GM12892 (cell line): Measurements from ENCODE around the gene MYO1D.
A peak's percentile ranks its signal among the peaks of the same experiment; 100 is the strongest.

Source experiments
- DNase-seq: peaks from one replicate; pipeline ENCODE4 v3.0.0; 2011; ENCODE audit not compliant: insufficient read length
- FAIRE-seq: peaks from 2 replicates; lab custom pipeline; 2011; peaks lifted over from hg19 to GRCh38; lab: Jason Lieb, UNC
- POLR2A ChIP-seq: IDR thresholded peaks from 2 replicates; pipeline ENCODE4 v1.6.1; 2011; ENCODE audit warnings: low read depth, low read length, control low read depth
- POLR2AphosphoS5 ChIP-seq: IDR thresholded peaks from 2 replicates; pipeline ENCODE4 v1.6.1; 2011; ENCODE audit warnings: low read depth, low read length, control low read depth
- TAF1 ChIP-seq: IDR thresholded peaks from 2 replicates; pipeline ENCODE4 v1.6.1; 2011; ENCODE audit warnings: low read depth, mild to moderate bottlenecking, control low read depth, low read length, borderline replicate concordance

Gene MYO1D

DNA sequence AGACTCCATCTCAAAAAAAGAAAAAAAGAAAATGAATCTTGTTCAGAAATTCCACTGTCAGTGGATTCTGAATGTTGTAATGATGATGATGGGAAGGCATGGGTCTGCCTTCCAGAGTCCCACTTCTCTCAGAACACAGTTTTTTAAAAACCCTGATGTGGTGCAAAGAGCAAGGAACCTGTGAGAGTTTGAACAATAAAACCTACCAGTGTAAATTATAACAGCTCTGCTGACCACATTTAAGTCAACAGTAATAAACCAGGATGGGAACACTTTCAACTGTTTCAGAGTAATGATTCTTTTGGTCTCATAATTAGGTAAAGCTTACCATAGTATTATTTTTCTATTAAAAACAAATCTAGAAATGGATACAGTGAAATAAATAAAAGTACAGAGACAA is 99.0 kb downstream of the MYO1D start:
- TF ChIP-seq TAF1, result no peak
- TF ChIP-seq POLR2A, result no peak
- no peak for TF ChIP-seq POLR2AphosphoS5
- DNase-seq, result no peak
- no peak for FAIRE-seq

DNA sequence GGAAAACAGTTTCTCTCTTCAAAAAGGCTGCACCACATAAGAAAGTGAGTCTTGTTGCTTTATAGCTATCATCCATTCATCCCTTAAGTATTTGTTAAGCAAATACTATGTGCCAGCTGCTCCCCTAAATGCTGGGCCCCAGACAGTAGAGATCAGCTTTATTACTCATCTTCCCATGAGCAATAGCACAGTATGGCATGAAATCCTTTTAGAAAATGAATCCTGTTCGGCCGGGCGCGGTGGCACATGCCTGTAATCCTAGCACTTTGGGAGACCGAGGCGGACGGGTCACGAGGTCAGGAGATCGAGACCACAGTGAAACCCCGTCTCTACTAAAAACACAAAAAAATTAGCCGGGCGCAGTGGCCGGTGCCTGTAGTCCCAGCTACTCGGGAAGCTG is 99.5 kb downstream of the MYO1D start:
- DNase-seq (no peak), FAIRE-seq (no peak)
- no peak for TF ChIP-seq TAF1
- no peak for TF ChIP-seq POLR2A

DNA sequence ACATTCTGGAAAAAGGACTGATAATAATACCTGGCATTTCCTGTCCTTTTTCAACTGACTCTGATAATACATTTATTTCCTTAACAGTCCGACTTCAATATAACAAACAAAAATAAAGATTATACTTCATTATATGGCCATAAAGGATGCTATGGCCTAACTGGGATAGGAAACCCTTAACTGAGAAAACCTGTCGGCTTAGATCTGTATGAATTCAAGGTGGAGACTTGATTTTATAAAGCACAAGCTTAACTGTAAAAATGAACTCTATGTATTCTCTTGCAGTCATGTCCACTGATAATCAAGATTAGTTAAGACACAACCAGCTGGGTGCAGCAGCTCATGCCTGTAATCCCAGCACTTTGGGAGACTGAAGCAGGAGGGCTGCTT is 102.2 kb downstream of the MYO1D start:
- no peak for FAIRE-seq
- no peak for DNase-seq
- TF ChIP-seq POLR2AphosphoS5 (no peak), POLR2A (no peak), TAF1 (no peak)

DNA sequence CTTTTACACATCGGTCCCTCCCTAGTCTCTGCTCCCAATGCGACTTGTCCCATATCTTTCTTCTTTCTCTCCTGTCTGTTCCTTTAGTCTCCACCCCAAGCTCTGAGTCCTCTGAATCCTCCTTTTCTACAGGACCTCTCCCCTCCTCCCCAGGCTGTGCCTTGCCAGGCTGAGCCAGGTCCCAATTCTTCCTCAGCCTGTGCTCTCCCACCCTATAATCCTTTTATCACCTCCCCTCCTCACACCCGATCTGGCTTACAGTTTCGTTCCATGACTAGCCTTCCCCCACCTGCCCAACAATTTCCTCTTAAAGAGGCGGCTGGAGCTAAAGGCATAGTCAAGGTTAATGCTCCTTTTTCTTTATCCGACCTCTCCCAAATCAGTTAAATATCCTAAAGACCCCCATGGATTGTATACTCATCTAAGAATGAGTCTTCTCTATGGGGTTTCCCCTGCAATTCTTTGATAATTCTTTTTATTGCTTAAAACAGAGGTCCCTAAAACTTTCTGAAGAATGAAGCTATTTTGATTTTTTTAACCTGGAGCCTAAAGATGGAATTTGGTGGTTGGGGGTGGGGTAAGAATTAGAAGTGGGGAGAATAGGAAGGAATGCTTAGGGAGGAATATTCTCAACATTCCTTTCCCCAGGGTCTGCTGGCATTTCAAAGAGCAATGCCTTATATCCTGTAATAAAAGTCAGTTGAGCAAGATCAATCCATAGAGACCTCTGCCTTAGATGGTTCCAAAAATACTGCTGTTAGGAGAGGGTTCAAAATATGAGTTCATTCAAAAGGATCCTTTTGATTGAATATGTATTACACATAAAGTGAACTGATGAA is 102.8 kb downstream of the MYO1D start:
- no peak for FAIRE-seq
- TF ChIP-seq TAF1 (no peak), POLR2A (no peak)
- DNase-seq, result no peak

DNA sequence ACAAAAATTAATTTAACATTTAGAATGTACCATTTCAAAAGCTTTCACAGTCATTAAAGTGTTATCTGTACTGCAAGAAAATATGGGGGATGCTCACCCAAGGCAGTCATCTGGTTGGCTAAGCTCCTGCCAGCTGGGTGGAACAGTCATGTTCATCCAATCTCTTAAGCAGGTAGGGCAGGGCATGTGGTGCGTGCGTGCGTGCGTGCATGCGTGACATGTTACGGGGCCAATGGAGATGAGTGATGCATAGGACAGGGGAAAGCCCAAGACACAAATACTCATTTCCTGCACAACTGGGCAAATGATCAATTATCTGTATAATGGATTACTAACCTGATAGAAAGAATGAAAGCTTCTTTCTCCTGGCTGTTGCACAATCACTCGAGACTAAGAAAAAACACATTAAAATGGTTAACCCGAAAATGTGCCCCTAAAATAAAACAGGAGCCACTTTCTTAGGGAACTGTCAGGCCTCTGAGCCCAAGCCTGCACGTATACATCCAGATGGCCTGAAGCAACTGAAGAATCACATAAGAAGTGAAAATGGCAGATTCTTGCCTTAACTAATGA is 104.4 kb downstream of the MYO1D start:
- DNase-seq (no peak), FAIRE-seq (no peak)
- TF ChIP-seq POLR2AphosphoS5, result no peak
- no peak for TF ChIP-seq POLR2A
- TF ChIP-seq TAF1, result no peak

DNA sequence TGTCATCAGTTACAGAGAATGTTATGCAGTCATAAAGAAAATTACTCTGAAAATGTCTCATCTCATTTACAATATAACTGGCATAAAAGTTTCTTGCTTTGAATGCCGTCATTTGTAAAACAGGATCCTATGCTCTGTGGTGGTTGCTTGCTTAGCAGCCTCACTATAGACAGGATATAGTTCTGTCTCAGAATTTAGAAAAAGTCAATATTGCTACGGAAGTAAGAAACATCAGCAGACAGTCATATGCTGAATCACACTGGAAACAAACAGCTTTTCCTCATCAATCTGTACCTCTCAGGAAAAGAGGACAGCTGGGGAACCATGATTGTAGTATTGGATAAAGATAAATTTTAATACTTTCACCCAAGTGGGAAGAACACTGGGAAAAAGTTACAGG is 105.5 kb downstream of the MYO1D start:
- no peak for TF ChIP-seq POLR2A
- TF ChIP-seq TAF1, result no peak
- TF ChIP-seq POLR2AphosphoS5, result no peak
- FAIRE-seq, result peak; percentile 21

DNA sequence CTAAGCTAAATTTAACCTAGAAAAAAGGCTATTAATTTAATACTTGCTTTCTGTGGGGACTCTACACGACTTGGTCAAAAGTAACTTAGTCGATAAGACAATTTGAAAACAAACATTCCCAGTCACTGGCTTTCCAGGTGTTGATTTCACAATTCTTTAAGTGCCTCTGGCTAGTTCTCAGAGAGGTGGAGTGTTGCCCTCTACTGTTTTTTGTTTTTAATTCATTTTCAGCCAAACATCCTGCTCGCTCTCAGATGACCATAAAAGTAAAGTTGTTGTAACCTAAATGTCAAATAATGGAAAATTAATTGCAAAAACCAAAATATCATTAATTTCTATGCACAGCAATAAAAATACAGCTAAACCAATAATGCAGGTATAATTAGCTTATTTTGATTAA is 107.1 kb downstream of the MYO1D start:
- DNase-seq (no peak), FAIRE-seq (no peak)
- no peak for TF ChIP-seq POLR2A
- TF ChIP-seq TAF1, result no peak
- TF ChIP-seq POLR2AphosphoS5, result no peak

More for the DNA sequence above, 105.5 kb downstream of the MYO1D start:
- DNase-seq, result no peak

DNA sequence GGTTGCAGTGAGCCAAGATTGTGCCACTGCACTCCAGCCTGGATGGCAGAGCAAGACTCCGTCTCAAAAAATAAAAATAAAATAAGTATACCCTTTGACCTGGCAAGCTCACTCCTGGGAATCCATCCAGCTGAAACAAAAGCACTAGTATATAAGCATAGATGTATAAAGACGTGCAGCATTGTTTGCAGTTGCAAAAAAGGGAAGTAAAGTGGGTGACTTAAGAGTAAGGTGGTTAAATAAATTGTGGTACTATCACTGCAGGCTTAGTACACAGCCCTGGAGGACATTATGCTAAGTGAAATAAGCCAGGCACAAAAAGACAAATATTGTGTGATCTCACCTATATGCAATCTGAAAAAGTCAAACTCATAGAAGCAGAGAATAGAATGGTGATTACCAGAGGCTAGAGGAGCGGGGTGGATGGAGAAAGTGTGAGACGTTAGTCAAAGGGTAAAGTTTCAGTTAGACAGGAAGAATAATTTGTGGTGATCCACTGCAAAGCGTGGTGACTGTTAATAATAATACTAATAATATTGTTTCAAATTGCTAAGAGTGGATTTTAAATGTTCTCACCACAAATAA is 113.0 kb downstream of the MYO1D start:
- no peak for FAIRE-seq
- TF ChIP-seq TAF1, result no peak
- no peak for TF ChIP-seq POLR2AphosphoS5
- TF ChIP-seq POLR2A, result no peak
- no peak for DNase-seq

DNA sequence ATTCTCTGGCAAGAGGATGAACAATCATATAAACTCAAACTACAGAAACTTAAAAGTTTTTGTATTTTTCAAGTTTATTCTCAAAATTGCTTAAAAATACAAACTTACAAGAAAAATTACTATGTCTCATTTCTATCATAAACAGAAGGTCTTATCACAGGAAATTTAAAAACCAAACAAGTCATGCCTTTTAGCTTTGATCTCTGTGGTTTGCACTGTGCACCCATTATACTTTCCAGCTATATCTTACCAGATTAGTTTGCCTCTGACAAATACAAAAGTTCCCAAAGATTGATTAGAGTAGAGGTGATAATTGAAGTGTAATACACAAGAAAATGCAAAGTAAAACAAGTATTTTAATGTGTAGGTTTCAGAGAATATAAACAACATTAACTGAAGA is 117.4 kb downstream of the MYO1D start:
- DNase-seq, result no peak
- FAIRE-seq, result no peak
- no peak for TF ChIP-seq POLR2A
- no peak for TF ChIP-seq POLR2AphosphoS5
- no peak for TF ChIP-seq TAF1

DNA sequence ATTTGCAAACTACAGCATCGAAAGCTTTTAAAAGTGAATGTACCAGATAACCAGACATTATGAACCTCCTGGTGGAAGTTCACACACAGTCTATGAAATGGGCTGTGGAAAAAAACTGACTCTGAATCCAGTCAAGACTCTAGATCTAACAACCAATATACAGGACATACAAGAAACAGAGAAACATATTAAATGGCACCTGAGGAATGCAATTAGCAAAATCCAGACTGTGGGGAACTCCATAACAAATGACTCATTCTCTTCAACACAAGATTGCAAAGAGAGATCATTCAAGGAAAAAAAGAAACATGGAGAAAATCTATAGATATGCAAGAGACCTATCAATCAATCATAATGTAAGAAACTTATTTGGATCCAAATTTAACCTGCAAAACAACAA is 119.0 kb downstream of the MYO1D start:
- TF ChIP-seq POLR2A, result no peak
- TF ChIP-seq POLR2AphosphoS5, result no peak
- TF ChIP-seq TAF1, result no peak
- DNase-seq (no peak), FAIRE-seq (no peak)

DNA sequence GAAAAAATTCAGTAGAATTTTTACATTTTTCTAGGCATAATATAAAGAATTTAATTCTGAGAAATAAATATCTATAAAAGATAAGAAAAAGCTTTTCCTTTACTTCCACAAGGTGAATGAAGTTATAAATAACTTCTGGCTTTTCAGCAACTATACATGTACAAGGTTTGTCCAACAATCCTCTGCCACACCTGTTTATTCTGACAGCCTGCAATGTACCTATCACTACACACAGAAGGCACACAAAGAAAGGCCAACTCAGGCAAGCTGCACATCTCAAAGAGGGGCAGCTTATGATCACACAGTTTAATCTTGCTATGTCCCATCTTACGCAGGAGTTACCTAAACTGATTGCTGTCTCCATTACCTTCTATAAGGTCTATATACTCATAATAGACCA is 120.2 kb downstream of the MYO1D start:
- no peak for DNase-seq

DNA sequence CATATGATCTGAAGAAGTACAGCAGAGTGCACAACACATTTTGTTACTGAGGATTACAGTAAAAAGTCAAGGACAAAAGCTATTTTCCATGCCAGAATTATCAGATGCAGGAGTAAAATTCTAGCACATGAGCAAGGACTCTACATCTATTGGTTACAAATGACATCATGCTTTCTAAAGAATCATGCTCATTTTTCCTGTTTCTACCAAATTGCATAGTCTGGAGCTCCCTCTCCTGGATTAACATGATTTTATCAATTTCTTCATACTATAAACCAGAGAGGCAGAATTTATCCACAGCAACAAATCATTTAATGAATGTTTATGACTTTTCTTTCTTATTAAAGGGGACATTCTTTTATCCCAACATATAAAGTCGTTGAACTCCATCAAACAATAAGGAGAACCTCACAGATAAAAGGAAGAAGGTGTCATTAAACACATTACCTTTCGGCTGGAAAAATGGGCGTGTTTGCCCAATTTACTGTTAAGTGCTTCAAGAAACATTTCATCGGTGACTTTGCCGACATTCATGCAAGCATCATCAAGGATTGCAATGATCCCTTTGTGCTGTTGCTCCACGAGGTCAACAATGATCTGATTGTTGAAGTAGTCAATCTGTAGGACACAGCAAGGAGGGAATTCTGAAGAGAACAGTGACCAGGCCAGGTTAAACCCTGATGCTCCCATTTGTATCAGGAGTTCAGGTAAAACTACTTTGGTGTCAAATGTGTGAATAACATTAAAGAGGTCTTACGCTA is 121.7 kb downstream of the MYO1D start:
- TF ChIP-seq POLR2A (no peak), POLR2AphosphoS5 (no peak), TAF1 (no peak)
- FAIRE-seq (peak; percentile 50), DNase-seq (no peak)

More for the DNA sequence above, 120.2 kb downstream of the MYO1D start:
- FAIRE-seq, result no peak
- no peak for TF ChIP-seq TAF1
